HFFc6 (cell line): ENCODE measurements around the gene CYP27A1. TPM values are rescaled to one million over a fixed set of nuclear protein-coding genes. Genes with fewer than 3 reads are reported as not detected.

Experiments
- DNase-seq: peaks from one replicate; pipeline ENCODE4 v3.0.0-alpha.2; 2018
- H3K27ac Mint-ChIP-seq: 2 replicates; pipeline ENCODE4 v1.8.0; 2020; ENCODE audit warnings: mild to moderate bottlenecking, mixed read lengths
- H3K27me3 Mint-ChIP-seq: 2 replicates; pipeline ENCODE4 v1.8.0; 2021; ENCODE audit warnings: mild to moderate bottlenecking, moderate library complexity, mixed read lengths; ENCODE audit not compliant: insufficient read depth
- H3K36me3 Mint-ChIP-seq: 2 replicates; pipeline ENCODE4 v1.8.0; 2021; ENCODE audit warnings: low read depth, mixed read lengths
- H3K4me1 Mint-ChIP-seq: 2 replicates; pipeline ENCODE4 v1.8.0; 2020; ENCODE audit warnings: low read depth, mixed read lengths
- H3K4me3 Mint-ChIP-seq: 2 replicates; pipeline ENCODE4 v1.8.0; 2020; ENCODE audit warnings: mild to moderate bottlenecking, moderate library complexity, mixed read lengths
- H3K9me3 Mint-ChIP-seq: 2 replicates; pipeline ENCODE4 v1.8.0; 2020; ENCODE audit warnings: mild to moderate bottlenecking, mixed read lengths
- microRNA-seq: library from miRNA; unstranded; fragments of <30 nt; microRNA quantifications from one replicate; pipeline ENCODE4, GENCODE V29; 2019
- total RNA-seq, 6 experiments: library from RNA; stranded (reverse); fragmentation: NEBNext Ultra II Directional; extraction: Animal tissue kit (Norgen Biotek cat#: 25700); gene quantifications; 2 replicates in 1 of 6; 3 replicates in 5 of 6; pipeline ENCODE4 v1.2.3, GENCODE V29; 2021
- TF ChIP-seq, protein P1 (sequence below): fragments of 200-600 bp; sonication (generic); IDR thresholded peaks from 2 replicates; pipeline ENCODE4 v1.5.0; 2021; ENCODE audit warnings: antibody characterized with exemption, mild to moderate bottlenecking

Gene CYP27A1
- total RNA-seq, 6 experiments from 2014 or later = 0.18 to 0.26 (median 0.21) TPM; not detected in 2

DNA sequence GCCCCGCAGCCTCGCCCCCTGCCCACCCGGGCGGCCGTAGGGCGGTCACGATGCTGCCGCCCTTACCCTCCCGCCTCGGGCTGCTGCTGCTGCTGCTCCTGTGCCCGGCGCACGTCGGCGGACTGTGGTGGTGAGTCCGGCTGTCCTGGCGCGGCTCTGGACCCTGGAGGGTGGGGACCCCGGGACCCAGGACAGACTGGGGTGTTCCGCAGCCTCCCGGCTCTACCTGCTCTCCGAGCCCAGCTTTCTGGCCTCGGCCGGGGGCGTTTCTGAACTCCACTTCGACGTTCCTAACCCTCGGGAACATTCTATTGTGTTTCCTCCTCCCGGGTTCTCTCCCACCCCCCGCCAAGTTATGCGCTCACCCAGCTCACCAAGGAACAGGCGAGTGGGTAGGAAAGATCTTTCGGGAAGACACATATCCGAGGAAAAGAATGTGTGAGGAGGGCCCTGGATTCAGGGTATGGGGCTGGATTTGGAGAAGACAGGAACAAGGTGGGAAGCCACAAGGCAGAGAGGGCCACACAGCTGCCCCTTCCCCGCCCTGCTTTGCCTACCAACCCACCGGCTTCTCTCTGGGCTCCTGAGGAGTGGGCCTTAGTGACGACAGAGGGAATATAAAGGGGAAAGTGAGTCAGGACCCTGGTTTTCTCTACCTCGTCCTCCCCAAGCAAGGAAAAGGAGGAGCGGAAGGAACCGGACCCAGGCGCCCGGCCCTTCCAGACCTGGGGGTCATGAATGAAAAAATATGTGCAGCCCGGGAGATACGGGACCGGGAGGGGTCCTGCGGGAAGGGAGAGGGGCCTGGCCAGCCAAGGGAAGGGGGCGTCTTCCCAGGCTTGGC lies 78.3 kb downstream of the CYP27A1 start:
- DNase-seq = no peak
- no peak overlapping the region for H3K27ac Mint-ChIP-seq

DNA sequence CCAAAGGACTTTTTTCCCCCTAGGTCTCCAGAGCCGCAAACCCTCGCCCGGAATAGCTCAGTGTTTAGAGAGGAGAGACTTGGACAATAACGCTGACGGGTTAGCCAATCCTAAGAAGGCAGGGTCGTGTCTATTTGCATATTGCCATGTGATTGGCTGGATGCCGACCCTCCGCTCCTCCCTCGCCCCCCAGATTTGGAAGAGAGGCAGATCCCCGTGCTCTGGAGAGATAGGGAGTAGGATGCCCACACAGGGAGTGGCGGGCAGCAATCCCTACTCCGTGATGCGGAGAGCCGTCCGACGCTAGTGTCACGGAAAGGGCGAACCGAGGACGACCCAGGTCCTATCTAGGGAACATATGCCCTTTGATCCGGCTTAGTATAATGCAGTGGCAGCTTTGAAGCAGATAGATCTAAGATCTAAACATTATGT lies 79.0 kb downstream of the CYP27A1 start:
- Mint-ChIP-seq H3K27me3 (peaks cover 65% of the 10 kb centered on the region), H3K4me1 (no peaks in the 10 kb centered on the region; the same call in 1 of the 2 replicates), H3K9me3 (no peaks in the 10 kb centered on the region), H3K4me3 (no peak overlapping the region), H3K36me3 (no peaks in the 10 kb centered on the region), H3K27ac (no peak overlapping the region)
- DNase-seq = no peak
- TF ChIP-seq, protein P1, sequence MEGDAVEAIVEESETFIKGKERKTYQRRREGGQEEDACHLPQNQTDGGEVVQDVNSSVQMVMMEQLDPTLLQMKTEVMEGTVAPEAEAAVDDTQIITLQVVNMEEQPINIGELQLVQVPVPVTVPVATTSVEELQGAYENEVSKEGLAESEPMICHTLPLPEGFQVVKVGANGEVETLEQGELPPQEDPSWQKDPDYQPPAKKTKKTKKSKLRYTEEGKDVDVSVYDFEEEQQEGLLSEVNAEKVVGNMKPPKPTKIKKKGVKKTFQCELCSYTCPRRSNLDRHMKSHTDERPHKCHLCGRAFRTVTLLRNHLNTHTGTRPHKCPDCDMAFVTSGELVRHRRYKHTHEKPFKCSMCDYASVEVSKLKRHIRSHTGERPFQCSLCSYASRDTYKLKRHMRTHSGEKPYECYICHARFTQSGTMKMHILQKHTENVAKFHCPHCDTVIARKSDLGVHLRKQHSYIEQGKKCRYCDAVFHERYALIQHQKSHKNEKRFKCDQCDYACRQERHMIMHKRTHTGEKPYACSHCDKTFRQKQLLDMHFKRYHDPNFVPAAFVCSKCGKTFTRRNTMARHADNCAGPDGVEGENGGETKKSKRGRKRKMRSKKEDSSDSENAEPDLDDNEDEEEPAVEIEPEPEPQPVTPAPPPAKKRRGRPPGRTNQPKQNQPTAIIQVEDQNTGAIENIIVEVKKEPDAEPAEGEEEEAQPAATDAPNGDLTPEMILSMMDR = no peak

More for the DNA sequence above, 78.3 kb downstream of the CYP27A1 start:
- Mint-ChIP-seq H3K27me3 (peaks cover 68% of the 10 kb centered on the region), H3K36me3 (no peaks in the 10 kb centered on the region), H3K4me3 (no peak overlapping the region), H3K4me1 (no peaks in the 10 kb centered on the region; the same call in 1 of the 2 replicates), H3K9me3 (no peaks in the 10 kb centered on the region)
- TF ChIP-seq, protein P1 = no peak

DNA sequence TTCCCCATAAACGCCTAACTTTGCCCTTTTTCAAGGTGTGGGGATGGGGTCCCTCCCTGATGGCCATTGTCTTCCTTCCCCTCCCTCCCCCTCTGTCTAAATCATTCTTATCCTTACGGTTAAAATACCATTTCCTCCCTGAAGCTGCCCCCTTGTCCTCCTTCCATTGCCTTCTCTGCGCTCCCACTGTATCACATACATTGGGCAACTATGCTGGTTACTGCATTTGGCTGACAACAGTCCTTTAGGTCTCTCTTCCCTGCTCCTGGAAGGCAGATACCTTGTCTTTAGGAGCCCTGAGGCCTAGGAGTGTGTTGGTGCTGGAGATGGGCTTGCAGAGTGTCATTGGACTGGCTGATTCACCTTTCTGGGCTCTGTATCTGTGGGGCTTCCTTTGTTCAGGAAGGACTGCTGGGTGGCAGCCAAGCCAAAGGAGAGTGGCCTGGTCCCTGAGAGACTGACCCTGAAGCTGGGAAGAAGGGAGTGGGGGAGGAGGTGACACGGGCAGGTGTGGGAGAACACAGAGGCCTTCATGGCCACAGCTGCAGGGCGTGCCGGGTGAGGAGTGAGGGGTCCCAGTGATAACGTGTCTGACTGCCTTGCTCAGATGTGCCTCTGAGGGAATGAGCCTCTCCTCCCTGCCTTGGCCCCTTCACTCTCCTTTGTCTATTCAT lies 79.8 kb downstream of the CYP27A1 start:
- no peaks in the 10 kb centered on the region for H3K9me3 Mint-ChIP-seq
- DNase-seq = no peak
- no peak overlapping the region for H3K4me3 Mint-ChIP-seq
- no peaks in the 10 kb centered on the region for H3K36me3 Mint-ChIP-seq
- no peaks in the 10 kb centered on the region; the same call in 1 of the 2 replicates for H3K4me1 Mint-ChIP-seq
- H3K27me3 Mint-ChIP-seq = peaks cover 57% of the 10 kb centered on the region
- TF ChIP-seq, protein P1 = no peak
- no peak overlapping the region for H3K27ac Mint-ChIP-seq

DNA sequence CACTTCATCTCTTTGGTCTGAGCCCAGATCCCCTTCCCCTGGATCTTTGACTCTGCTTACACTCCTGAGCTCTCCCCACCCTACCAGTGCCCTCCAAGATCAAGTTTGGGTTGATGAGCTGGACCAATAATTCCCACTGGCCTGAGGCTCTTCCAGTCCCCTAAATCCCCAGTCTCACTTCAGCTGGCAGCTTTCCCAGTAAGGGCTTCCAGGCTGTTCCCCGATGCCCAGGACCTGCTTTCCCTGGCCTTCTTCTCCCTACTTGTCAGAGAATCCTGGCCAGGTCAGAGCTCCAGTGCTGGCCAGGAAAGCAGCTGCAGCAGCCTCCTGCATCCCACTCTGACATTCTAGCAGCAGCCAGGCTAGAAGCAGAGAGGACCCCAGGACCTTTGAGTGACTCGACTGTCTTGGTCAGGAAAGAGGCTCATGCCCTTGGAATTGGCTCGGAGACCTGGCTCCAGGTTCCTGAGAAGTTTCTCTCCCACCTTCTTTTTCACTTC lies 81.1 kb downstream of the CYP27A1 start:
- H3K27me3 Mint-ChIP-seq = peaks cover 59% of the 10 kb centered on the region
- DNase-seq = no peak
- H3K4me1 Mint-ChIP-seq = no peaks in the 10 kb centered on the region; the same call in 1 of the 2 replicates
- H3K27ac Mint-ChIP-seq = no peak overlapping the region
- H3K9me3 Mint-ChIP-seq = no peaks in the 10 kb centered on the region
- TF ChIP-seq, protein P1 = no peak
- H3K36me3 Mint-ChIP-seq = no peaks in the 10 kb centered on the region
- no peak overlapping the region for H3K4me3 Mint-ChIP-seq

Small RNA genes lying within 50 kb of the gene (microRNA-seq; reads per million reads assigned to microRNA genes)
- not detected for gene MIR9500

Other genes starting within 250 kb of the CYP27A1 start
- 1 to 10 TPM; 6.1 to 7.4 (median 6.8) TPM for gene USP37, start 213.8 kb upstream of the CYP27A1 start, total RNA-seq
- 10 to 100 TPM; 36.9 to 57.5 (median 49.3) TPM for gene CNOT9, start 213.3 kb upstream of the CYP27A1 start, total RNA-seq
- gene PLCD4, start 174.2 kb upstream of the CYP27A1 start, total RNA-seq = 1 to 10 TPM in 2 of 6 experiments, under 1 TPM in 4; 0.61 to 1.3 (median 0.83) TPM
- 10 to 100 TPM; 21.2 to 24.9 (median 23.5) TPM for gene ZNF142, start 122.5 kb upstream of the CYP27A1 start, total RNA-seq
- 10 to 100 TPM; 32.9 to 43.5 (median 35.8) TPM for gene BCS1L, start 122.5 kb upstream of the CYP27A1 start, total RNA-seq
- 10 to 100 TPM; 32.7 to 47.9 (median 39.2) TPM for gene RNF25, start 110.1 kb upstream of the CYP27A1 start, total RNA-seq
- gene STK36, start 110.1 kb upstream of the CYP27A1 start, total RNA-seq = 10 to 100 TPM; 20.0 to 31.0 (median 23.8) TPM
- 10 to 100 TPM; 16.1 to 19.6 (median 17.0) TPM for gene TTLL4, start 71.3 kb upstream of the CYP27A1 start, total RNA-seq
- gene PRKAG3, start 49.7 kb downstream of the CYP27A1 start, total RNA-seq = not detected
- gene WNT6, start 77.7 kb downstream of the CYP27A1 start, total RNA-seq = not detected
- not detected for gene WNT10A, start 98.7 kb downstream of the CYP27A1 start, total RNA-seq
- under 1 TPM in 4 of 6 experiments, not detected in 2; 0.07 to 0.15 (median 0.08) TPM for gene CDK5R2, start 177.5 kb downstream of the CYP27A1 start, total RNA-seq
- not detected for gene FEV, start 203.0 kb downstream of the CYP27A1 start, total RNA-seq
- not detected for gene CRYBA2, start 211.3 kb downstream of the CYP27A1 start, total RNA-seq